ENCODE data around the gene CDKAL1. TPM values are rescaled to one million over a fixed set of nuclear protein-coding genes. Genes with fewer than 3 reads are reported as not detected.

CDKAL1 gene
- total RNA-seq, 1 donor from 2014 or later, result 11.9 TPM

DNA sequence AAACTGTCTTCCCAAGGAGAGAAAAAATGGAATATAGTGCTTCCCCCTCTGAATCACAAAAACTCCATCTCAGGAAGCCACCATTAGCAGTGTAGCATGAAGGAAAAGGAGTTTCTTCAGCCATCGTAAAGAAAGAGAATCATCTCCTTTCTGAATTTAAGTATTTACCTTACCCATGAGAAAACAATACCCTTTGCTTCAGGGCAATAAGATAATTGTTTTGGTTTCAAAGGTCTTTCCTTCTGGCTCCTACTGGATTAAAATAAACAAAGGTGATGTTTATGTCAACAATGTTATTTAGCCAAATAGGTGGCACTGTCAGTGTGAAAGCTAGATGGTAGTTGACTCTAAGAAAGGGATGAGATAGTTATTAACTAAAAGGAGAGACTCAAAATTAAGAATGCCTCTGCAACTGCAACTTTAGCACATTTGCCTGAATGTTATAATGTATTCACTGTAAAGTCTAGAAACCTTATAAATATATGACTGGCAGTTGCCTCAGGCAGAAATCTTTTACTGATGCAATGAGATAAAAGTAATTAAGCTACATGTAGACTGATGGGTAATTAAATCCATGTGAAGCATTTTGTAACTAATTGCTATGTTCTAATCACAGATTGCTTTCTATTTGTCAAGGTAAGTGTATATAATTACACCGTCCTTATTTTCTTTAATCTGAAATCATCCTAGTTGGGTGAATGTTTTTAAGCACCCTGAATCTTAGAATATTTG lies 399.0 kb downstream of the CDKAL1 start:
- H3K4me3 ChIP-seq, result no peak overlapping the region
- H3K27ac ChIP-seq, result no peak overlapping the region
- no peaks in the 10 kb centered on the region for H3K9me3 ChIP-seq
- H3K27me3 ChIP-seq, result no peaks in the 10 kb centered on the region
- TF ChIP-seq, protein P1, sequence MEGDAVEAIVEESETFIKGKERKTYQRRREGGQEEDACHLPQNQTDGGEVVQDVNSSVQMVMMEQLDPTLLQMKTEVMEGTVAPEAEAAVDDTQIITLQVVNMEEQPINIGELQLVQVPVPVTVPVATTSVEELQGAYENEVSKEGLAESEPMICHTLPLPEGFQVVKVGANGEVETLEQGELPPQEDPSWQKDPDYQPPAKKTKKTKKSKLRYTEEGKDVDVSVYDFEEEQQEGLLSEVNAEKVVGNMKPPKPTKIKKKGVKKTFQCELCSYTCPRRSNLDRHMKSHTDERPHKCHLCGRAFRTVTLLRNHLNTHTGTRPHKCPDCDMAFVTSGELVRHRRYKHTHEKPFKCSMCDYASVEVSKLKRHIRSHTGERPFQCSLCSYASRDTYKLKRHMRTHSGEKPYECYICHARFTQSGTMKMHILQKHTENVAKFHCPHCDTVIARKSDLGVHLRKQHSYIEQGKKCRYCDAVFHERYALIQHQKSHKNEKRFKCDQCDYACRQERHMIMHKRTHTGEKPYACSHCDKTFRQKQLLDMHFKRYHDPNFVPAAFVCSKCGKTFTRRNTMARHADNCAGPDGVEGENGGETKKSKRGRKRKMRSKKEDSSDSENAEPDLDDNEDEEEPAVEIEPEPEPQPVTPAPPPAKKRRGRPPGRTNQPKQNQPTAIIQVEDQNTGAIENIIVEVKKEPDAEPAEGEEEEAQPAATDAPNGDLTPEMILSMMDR (IDR thresholded peaks at IDR 0.05), result no peak
- no peaks in the 10 kb centered on the region for H3K4me1 ChIP-seq
- intact Hi-C loops (cut with DNase I), result no loop called here
- DNase-seq (ENCODE audit: low spot score in 2 of 2), result no peak
- no peaks in the 10 kb centered on the region for H3K36me3 ChIP-seq

DNA sequence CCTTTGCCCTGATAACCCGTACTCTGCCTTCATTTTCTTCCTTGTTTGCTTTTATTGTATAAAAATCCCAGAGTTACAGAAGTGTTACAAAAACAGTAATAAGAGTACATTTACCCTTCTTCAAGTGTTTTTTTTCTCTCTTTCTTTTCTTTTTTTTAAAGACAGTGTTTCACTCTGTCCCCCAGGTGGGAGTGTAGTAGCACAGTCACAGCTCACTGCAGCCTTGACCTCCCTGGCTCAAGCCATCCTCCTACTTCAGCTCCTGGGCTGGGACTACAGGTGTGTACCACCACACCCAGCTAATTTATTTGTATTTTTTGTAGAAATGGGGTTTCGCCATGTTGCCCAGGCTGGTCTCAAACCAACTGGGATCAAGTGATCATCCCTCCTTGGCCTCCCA lies 402.7 kb downstream of the CDKAL1 start:
- TF ChIP-seq, protein P1 (IDR thresholded peaks at IDR 0.05), result no peak
- H3K36me3 ChIP-seq, result no peaks in the 10 kb centered on the region
- H3K9me3 ChIP-seq, result no peaks in the 10 kb centered on the region
- H3K4me1 ChIP-seq, result no peaks in the 10 kb centered on the region
- H3K27ac ChIP-seq, result no peak overlapping the region
- intact Hi-C loops (cut with DNase I), result no loop called here
- H3K4me3 ChIP-seq, result no peak overlapping the region
- no peak for DNase-seq (ENCODE audit: low spot score in 2 of 2)
- H3K27me3 ChIP-seq, result no peaks in the 10 kb centered on the region

DNA sequence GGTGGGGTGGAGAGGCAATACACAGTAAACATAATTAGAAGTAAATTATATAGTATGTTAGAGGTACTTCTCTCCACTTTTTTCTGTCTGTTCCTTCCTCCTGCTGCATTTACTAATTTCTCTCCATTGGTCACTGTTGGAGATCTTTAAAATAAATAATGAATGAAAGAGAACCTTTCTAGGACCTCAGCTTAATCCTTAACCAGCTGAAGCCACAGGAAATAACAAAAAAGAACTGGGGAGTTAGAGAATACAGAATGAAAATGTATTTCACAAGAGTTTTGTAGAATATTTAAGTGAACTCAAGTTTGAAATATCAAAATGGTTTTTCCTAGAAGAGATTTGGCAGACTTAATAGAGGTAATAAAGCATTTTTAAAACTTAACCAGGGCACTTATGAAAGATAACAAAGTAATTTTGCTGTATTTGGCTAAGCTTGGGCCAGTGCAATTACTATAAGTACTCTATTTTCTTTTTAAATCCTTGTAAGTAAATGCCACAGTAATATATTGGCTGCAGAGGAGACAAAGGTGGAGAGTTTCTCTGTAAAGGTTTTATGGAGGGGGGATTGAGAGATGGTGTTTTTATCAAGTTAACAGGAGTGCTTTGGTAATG lies 405.0 kb downstream of the CDKAL1 start:
- H3K27me3 ChIP-seq, result no peaks in the 10 kb centered on the region
- no peak overlapping the region for H3K27ac ChIP-seq
- H3K4me1 ChIP-seq, result no peaks in the 10 kb centered on the region
- H3K36me3 ChIP-seq, result no peaks in the 10 kb centered on the region
- TF ChIP-seq, protein P1 (IDR thresholded peaks at IDR 0.05), result no peak
- DNase-seq (ENCODE audit: low spot score in 2 of 2), result no peak
- intact Hi-C loops (cut with DNase I), result no loop called here
- H3K4me3 ChIP-seq, result no peak overlapping the region
- peaks cover 0 to 11% of the 10 kb centered on the region in 2 donors for H3K9me3 ChIP-seq

DNA sequence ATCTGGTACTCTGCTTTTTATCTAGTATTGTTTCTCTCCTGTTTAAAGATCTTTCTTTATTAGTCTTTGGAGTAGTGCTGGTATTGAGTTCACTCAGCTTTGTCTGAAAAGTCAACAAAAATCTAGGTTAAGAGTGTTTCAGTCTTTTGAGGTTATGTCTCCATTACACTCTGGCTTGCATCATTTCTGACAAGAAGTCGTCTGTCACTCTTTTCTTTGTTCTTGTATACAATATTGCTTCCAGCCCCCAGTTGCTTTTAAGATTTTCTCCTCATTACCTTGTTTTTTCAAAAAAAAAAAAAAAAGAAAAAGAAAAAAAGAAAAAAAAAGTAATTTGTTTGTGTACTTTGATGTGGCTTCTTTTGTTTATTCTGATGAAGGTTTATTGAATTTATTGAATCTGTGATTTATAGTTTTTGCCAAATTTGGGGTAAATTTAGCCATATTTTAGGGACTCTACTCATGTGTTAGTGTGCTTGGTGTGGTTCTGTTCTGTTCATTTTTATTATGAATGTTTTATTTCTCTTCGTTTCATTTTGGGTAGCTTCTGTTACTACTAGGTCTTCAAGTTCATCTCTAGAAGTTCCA lies 408.9 kb downstream of the CDKAL1 start:
- TF ChIP-seq, protein P1 (IDR thresholded peaks at IDR 0.05), result no peak

DNA sequence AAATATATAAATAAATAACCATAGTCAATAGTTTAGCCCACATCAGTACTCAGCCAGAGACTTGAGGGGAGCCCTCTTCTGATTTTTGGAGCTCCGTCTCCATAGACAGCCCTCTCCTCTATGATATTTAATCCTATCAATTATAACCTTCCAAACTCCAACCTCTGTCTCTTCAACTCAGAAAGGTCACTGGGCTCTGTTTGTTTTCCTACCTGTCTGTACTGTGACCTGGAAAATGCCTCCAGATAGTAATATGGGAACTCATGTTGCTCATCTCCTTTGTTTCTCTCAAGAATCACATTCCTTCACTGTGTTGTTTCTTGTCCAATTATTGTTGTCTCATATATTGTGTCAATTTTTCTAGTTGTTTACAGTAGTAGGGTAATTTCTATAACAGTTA lies 409.7 kb downstream of the CDKAL1 start:
- intact Hi-C loops (cut with DNase I), result no loop called here
- no peaks in the 10 kb centered on the region for H3K36me3 ChIP-seq
- DNase-seq (ENCODE audit: low spot score in 2 of 2), result no peak
- no peaks in the 10 kb centered on the region for H3K4me1 ChIP-seq
- TF ChIP-seq, protein P1 (IDR thresholded peaks at IDR 0.05), result no peak
- peaks cover 0 to 11% of the 10 kb centered on the region in 2 donors for H3K9me3 ChIP-seq
- H3K27ac ChIP-seq, result no peak overlapping the region
- no peak overlapping the region for H3K4me3 ChIP-seq
- H3K27me3 ChIP-seq, result no peaks in the 10 kb centered on the region

More for the DNA sequence above, 408.9 kb downstream of the CDKAL1 start:
- no peak overlapping the region for H3K27ac ChIP-seq
- DNase-seq (ENCODE audit: low spot score in 2 of 2), result no peak
- no peak overlapping the region for H3K4me3 ChIP-seq
- H3K27me3 ChIP-seq, result no peaks in the 10 kb centered on the region
- H3K36me3 ChIP-seq, result no peaks in the 10 kb centered on the region
- intact Hi-C loops (cut with DNase I), result no loop called here
- peaks cover 0 to 11% of the 10 kb centered on the region in 2 donors for H3K9me3 ChIP-seq
- H3K4me1 ChIP-seq, result no peaks in the 10 kb centered on the region

All from ascending aorta (tissue), 2 donors.